A549 (cell line): ENCODE data around the gene ZNF613.

ENCODE experiments used
- CHD2 ChIP-seq: fragments of 150-350 bp; IDR thresholded peaks from 2 replicates; pipeline ENCODE4 v1.6.1; 2014; ENCODE audit warnings: low read length; ENCODE audit not compliant: partially characterized antibody
- CTCF ChIP-seq: fragments of >200 bp; sonication (Bioruptor Twin); formaldehyde crosslinking; IDR thresholded peaks from 3 replicates; pipeline ENCODE4 v1.5.1; 2016
- EP300 ChIP-seq, 2 experiments: fragments of >200 bp; sonication (Bioruptor Twin); formaldehyde crosslinking; IDR thresholded peaks; 2 replicates in 1 of 2; 3 replicates in 1 of 2; pipeline ENCODE4 v1.6.1; 2016 to 2017
- HDAC2 ChIP-seq: fragments of 200-600 bp; sonication (generic); IDR thresholded peaks from 2 replicates; pipeline ENCODE4 v1.6.1; 2016
- MAFK ChIP-seq: fragments of 450-650 bp; IDR thresholded peaks from 2 replicates; pipeline ENCODE4 v1.6.1; 2014; ENCODE audit not compliant: partially characterized antibody
- POLR2A ChIP-seq: IDR thresholded peaks from 2 replicates; pipeline ENCODE4 v1.6.1; 2012; ENCODE audit warnings: mild to moderate bottlenecking, low read length
- REST ChIP-seq: fragments of 200-600 bp; sonication (generic); IDR thresholded peaks from 2 replicates; pipeline ENCODE4 v1.6.1; 2016; ENCODE audit warnings: antibody characterized with exemption, mild to moderate bottlenecking, moderate library complexity
- SMC3 ChIP-seq: fragments of >200 bp; sonication (Bioruptor Twin); formaldehyde crosslinking; IDR thresholded peaks from 3 replicates; pipeline ENCODE4 v1.6.1; 2018; ENCODE audit warnings: inconsistent platforms
- ZC3H11A ChIP-seq: fragments of 450-650 bp; IDR thresholded peaks from 2 replicates; pipeline ENCODE4 v1.6.1; 2014; ENCODE audit warnings: antibody characterized with exemption, mild to moderate bottlenecking
- ZFP36 ChIP-seq: fragments of 450-650 bp; IDR thresholded peaks from 2 replicates; pipeline ENCODE4 v1.6.1; 2014; ENCODE audit warnings: borderline replicate concordance; ENCODE audit not compliant: partially characterized antibody

- TF ChIP-seq REST = no peak
- TF ChIP-seq ZFP36 = no peak
- TF ChIP-seq CTCF = no peak
- TF ChIP-seq CHD2 = no peak
- TF ChIP-seq MAFK = no peak
- no peak for TF ChIP-seq EP300 (IDR thresholded peaks at IDR 0.05)
- TF ChIP-seq SMC3 = no peak
- no peak for TF ChIP-seq HDAC2
- no peak for TF ChIP-seq ZC3H11A
- no peak for TF ChIP-seq POLR2A
These were observed 53.0 kb downstream of the ZNF613 start for GRCh38 chr19:51980116-51980736.
